ENCODE results near the gene PPT1. TPM values are rescaled to one million over a fixed set of nuclear protein-coding genes. Genes with fewer than 3 reads are reported as not detected.
"Not testable (repeated sequence)": the region's sequence is repeated elsewhere in the genome, so short reads cannot be mapped to it uniquely, and the experiment has no call there.

PPT1 gene
- total RNA-seq, 4 donors from 2014 or later, result 6.4 to 28.9 (median 18.0) TPM

DNA sequence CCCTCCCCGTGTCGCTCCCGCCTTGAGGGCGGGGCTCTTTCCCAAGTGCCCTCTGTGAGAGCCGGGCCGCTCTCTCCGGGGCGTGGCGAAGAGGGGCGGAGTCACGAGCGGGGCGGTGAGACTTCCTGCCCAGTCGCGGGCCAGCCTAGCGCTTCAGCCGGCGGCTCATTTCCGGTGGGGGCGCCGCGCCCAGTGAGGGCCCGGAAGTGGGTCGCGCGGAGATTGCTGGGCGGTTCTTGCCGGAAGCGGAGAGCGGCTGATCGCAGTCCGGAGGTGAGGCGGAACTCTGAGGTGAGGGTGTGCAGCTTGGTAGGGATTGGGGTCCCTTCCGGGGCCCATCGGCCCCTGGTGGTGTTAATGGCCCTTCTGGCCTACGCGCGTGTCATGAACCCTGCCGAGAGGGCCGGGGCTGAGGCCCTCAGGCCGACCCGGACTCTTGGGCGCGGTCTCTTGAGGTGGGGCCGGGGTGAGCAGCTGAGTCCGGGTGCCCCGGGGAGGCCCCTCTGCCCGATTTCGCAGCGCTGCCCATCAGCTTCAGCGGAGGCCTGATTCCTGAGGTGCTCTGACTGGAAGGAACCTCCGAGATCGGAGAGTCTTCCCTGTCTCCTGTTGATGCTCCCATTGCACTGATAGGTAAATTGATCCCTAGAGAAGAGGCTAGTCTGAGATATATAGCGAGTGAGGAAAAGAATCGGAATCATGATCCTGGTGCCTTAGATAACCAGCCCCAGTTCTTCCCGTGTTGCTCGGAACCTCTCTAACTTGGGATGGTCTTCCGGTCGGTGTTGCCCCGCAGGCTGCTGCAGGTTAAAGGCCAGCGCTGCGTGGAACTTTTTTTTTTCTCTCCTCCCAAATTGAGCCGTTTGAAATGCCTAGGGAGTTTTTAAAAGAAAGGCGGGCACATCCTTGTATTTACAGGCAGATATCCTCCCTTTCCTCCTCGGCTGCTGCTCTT is 56.3 kb downstream of the PPT1 start, which contains the start of gene CAP1:
CAP1 (plus strand) TSS at position 219 of the 955 bp plus-strand sequence. CDS start 18,618 bp downstream, outside the sequence.
- Histone ChIP-seq H3K27me3 (no peaks in the 10 kb centered on the region), H3K27ac (peak within 1 kb of the TSS; percentile 99 to 100 (median 99)), H3K4me1 (peaks cover 22 to 82% (median 59%) of the 10 kb centered on the region in 4 donors), H3K9me3 (no peaks in the 10 kb centered on the region), H3K36me3 (no peaks in the 10 kb centered on the region), H3K4me3 (peak within 1 kb of the TSS; percentile 58 to 92 (median 84))
- 0% methylated on average over 3 to 31 of the region's 65 CpGs for WGBS, 2 donors (ENCODE audit: low coverage in 1 of 2)
- peak; percentile 100 for DNase-seq
- TF ChIP-seq POLR2AphosphoS5 (IDR thresholded peaks at IDR 0.05) (peak; percentile 81 to 91 (median 85)), POLR2A (IDR thresholded peaks at IDR 0.05) (peak; percentile 80)
- TF ChIP-seq, protein P1, sequence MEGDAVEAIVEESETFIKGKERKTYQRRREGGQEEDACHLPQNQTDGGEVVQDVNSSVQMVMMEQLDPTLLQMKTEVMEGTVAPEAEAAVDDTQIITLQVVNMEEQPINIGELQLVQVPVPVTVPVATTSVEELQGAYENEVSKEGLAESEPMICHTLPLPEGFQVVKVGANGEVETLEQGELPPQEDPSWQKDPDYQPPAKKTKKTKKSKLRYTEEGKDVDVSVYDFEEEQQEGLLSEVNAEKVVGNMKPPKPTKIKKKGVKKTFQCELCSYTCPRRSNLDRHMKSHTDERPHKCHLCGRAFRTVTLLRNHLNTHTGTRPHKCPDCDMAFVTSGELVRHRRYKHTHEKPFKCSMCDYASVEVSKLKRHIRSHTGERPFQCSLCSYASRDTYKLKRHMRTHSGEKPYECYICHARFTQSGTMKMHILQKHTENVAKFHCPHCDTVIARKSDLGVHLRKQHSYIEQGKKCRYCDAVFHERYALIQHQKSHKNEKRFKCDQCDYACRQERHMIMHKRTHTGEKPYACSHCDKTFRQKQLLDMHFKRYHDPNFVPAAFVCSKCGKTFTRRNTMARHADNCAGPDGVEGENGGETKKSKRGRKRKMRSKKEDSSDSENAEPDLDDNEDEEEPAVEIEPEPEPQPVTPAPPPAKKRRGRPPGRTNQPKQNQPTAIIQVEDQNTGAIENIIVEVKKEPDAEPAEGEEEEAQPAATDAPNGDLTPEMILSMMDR (IDR thresholded peaks at IDR 0.05), result no peak
- in situ Hi-C loops (cut with MboI; ENCODE audit: low pct_ligation_motif_present in 1 of 4, low pct_unique_long_range_greater_than_20kb in 1 of 4, low sequenced_read_pairs in 3 of 4) (no loop called here), intact Hi-C loops (cut with DNase I; ENCODE audit: low total_unique reads) (no loop called here)

GRCh38 chr1:40039757-40040510 is 57.1 kb downstream of the PPT1 start:
- Histone ChIP-seq H3K9me3 (no peaks in the 10 kb centered on the region), H3K4me1 (peaks cover 19 to 79% (median 51%) of the 10 kb centered on the region in 4 donors), H3K27ac (peak overlapping the region; percentile 99 to 100 (median 99)), H3K4me3 (peak overlapping the region; percentile 58 to 92 (median 84)), H3K27me3 (no peaks in the 10 kb centered on the region), H3K36me3 (no peaks in the 10 kb centered on the region)
- peak; percentile 92 for DNase-seq
- TF ChIP-seq POLR2A (IDR thresholded peaks at IDR 0.05) (peak; percentile 98), EP300 (IDR thresholded peaks at IDR 0.05; ENCODE audit: low read depth) (no peak), POLR2AphosphoS5 (IDR thresholded peaks at IDR 0.05) (peak; percentile 75 to 98 (median 97))
- TF ChIP-seq, protein P1 (IDR thresholded peaks at IDR 0.05), result no peak
- 0 to 1% methylated on average over 4 to 29 of the region's 52 CpGs for WGBS, 2 donors (ENCODE audit: low coverage in 1 of 2)
- in situ Hi-C loops (cut with MboI; ENCODE audit: low pct_ligation_motif_present in 1 of 4, low pct_unique_long_range_greater_than_20kb in 1 of 4, low sequenced_read_pairs in 3 of 4), result no loop called here
- intact Hi-C loops (cut with DNase I; ENCODE audit: low total_unique reads), result no loop called here

DNA sequence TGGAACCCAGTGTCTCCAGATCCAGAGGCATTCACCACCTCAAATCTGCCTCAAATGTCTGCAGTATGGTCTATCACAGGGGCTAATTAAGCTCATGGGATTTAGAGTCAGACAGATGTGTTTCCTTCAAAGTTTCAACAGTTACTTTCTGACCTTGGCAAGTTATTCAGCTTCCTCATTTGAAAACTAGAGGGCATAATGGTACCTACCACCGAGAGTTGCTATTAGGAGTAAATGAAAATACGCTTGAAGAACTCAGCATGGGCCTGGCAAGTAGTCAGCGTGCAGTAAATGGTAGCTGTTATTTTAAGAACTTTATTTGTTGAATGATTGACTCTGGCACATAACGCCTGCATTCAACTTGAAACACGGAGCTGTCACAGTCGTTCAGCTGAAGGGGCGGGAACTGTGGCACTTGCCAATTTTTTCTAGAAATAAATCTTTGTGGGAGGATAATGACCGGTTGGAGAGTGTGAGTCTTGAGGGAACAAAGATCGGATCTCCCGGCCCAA is 57.8 kb downstream of the PPT1 start:
- in situ Hi-C loops (cut with MboI; ENCODE audit: low pct_ligation_motif_present in 1 of 4, low pct_unique_long_range_greater_than_20kb in 1 of 4, low sequenced_read_pairs in 3 of 4), result no loop called here
- Histone ChIP-seq H3K4me1 (peaks cover 19 to 81% (median 49%) of the 10 kb centered on the region in 4 donors), H3K4me3 (peak overlapping the region; percentile 58 to 92 (median 84)), H3K27ac (peak overlapping the region; percentile 99 to 100 (median 99)), H3K27me3 (no peaks in the 10 kb centered on the region), H3K36me3 (no peaks in the 10 kb centered on the region), H3K9me3 (no peaks in the 10 kb centered on the region)
- TF ChIP-seq, protein P1 (IDR thresholded peaks at IDR 0.05), result peak in 1 of 5 experiments; percentile 8
- TF ChIP-seq POLR2A (IDR thresholded peaks at IDR 0.05), result no peak
- intact Hi-C loops (cut with DNase I; ENCODE audit: low total_unique reads), result no loop called here
- 1% methylated on average over 10 of the region's 10 CpGs; no CpG with 5 or more reads in 1 of the 2 donors for WGBS, 2 donors (ENCODE audit: low coverage in 1 of 2)
- DNase-seq, result no peak

- intact Hi-C loops (cut with DNase I; ENCODE audit: low total_unique reads) (no loop called here), in situ Hi-C loops (cut with MboI; ENCODE audit: low pct_ligation_motif_present in 1 of 4, low pct_unique_long_range_greater_than_20kb in 1 of 4, low sequenced_read_pairs in 3 of 4) (no loop called here)
- peaks cover 19 to 81% (median 43%) of the 10 kb centered on the region in 4 donors for H3K4me1 ChIP-seq
- no peak for DNase-seq
- TF ChIP-seq POLR2AphosphoS5 (IDR thresholded peaks at IDR 0.05), result no peak
- no peak for TF ChIP-seq POLR2A (IDR thresholded peaks at IDR 0.05)
- TF ChIP-seq, protein P1 (IDR thresholded peaks at IDR 0.05), result no peak
- no peak for TF ChIP-seq EP300 (IDR thresholded peaks at IDR 0.05; ENCODE audit: low read depth)
- H3K36me3 ChIP-seq, result no peaks in the 10 kb centered on the region
- H3K4me3 ChIP-seq, result peak overlapping the region in 1 of 4 donors; percentile 81
- 40 to 61% methylated on average over 3 of the region's 3 CpGs for WGBS, 2 donors (ENCODE audit: low coverage in 1 of 2)
- H3K27ac ChIP-seq, result peak overlapping the region; percentile 99 to 100 (median 99)
- no peaks in the 10 kb centered on the region for H3K27me3 ChIP-seq
- no peaks in the 10 kb centered on the region for H3K9me3 ChIP-seq
These were observed 58.4 kb downstream of the PPT1 start for GRCh38 chr1:40038697-40039096.

- H3K4me3 ChIP-seq; intact Hi-C loops (cut with DNase I; ENCODE audit: low total_unique reads); H3K27me3 ChIP-seq; H3K36me3 ChIP-seq; H3K9me3 ChIP-seq; DNase-seq; in situ Hi-C loops (cut with MboI; ENCODE audit: low pct_ligation_motif_present in 1 of 4, low pct_unique_long_range_greater_than_20kb in 1 of 4, low sequenced_read_pairs in 3 of 4): not testable (repeated sequence)
- H3K4me1 ChIP-seq, result peaks cover 14 to 72% (median 28%) of the 10 kb centered on the region in 4 donors
- H3K27ac ChIP-seq, result peak overlapping the region; percentile 70 to 99 (median 76)
- 50 to 98% methylated on average over 1 to 8 of the region's 8 CpGs for WGBS, 2 donors (ENCODE audit: low coverage in 1 of 2)
These were observed 59.8 kb downstream of the PPT1 start for GRCh38 chr1:40037254-40037653.
